ENCODE results near the gene COL4A1.

- no peak for TF ChIP-seq POLR2AphosphoS5 (IDR thresholded peaks at IDR 0.05)
- no peak for TF ChIP-seq CTCF (IDR thresholded peaks at IDR 0.05)
- TF ChIP-seq POLR2A (IDR thresholded peaks at IDR 0.05), result no peak
These were observed 74.2 kb downstream of the COL4A1 start for GRCh38 chr13:110232756-110233155.

All from gastroesophageal sphincter (tissue), 3 donors.